HepG2 (cell line): ENCODE results near the gene STRBP. TPM values are rescaled to one million over a fixed set of nuclear protein-coding genes. Genes with fewer than 3 reads are reported as not detected.

Experiments used
- ATAC-seq: fragments of 200-7000 bp; cut with Tn5 transposase; 3 replicates; pipeline ENCODE4 v1.9.1; 2020; ENCODE audit warnings: mild to moderate bottlenecking, moderate library complexity
- BruUV-seq: library from RNA; stranded (reverse); fragments of 400-500 nt; replicated peaks from 2 replicates; lab custom pipeline; 2021; lab: Mats Ljungman, UMichigan
- CTCF ChIA-PET: fragments of 300-600 bp; formaldehyde crosslinking; extraction: SDS; loops from one replicate; lab custom pipeline; 2021; ENCODE audit warnings: low total read pairs, inconsistent platforms, low intra/inter-chr PET ratio; lab: Yijun Ruan, JAX
- POLR2A ChIA-PET: fragments of 350-600 bp; sonication (Branson Sonifier 250); formaldehyde crosslinking; loops from one replicate; lab custom pipeline; 2020; ENCODE audit warnings: antibody characterized with exemption, inconsistent platforms; lab: Yijun Ruan, JAX
- DNase-seq: peaks from one replicate; pipeline ENCODE4 v3.0.0-alpha.2; 2015; ENCODE audit warnings: low spot score
- FAIRE-seq: peaks from 3 replicates; lab custom pipeline; 2011; peaks lifted over from hg19 to GRCh38; lab: Jason Lieb, UNC
- H2AFZ ChIP-seq: one replicate; pipeline ENCODE4 v1.6.1; 2011; ENCODE audit warnings: low read length, inconsistent platforms
- H3K27ac ChIP-seq: fragments of 300-600 bp; 3 replicates; pipeline ENCODE4 v1.8.0; 2011; ENCODE audit warnings: mixed run types, mild to moderate bottlenecking, mixed read lengths, low read length, inconsistent platforms; ENCODE audit not compliant: insufficient read depth; ENCODE audit errors: extremely low read length
- H3K27me3 ChIP-seq, 2 experiments: fragments of 200-600 bp in 1 of 2; 2 replicates in 1 of 2; 3 replicates in 1 of 2; pipeline versions ENCODE4 v1.6.0 to v1.8.0; 2011; ENCODE audit warnings: low read length in 2 of 2, mild to moderate bottlenecking in 2 of 2, moderate library complexity in 2 of 2, inconsistent platforms in 1 of 2; ENCODE audit not compliant: insufficient read depth in 2 of 2, control insufficient read depth in 1 of 2
- H3K36me3 ChIP-seq, 2 experiments: fragments of 200-600 bp in 1 of 2; replicated peaks in 1 of 2; 2 replicates in 1 of 2; 3 replicates in 1 of 2; pipeline versions ENCODE4 v1.5.1 to v1.8.0; 2011; ENCODE audit warnings: low read length in 2 of 2, inconsistent platforms in 1 of 2; ENCODE audit not compliant: insufficient read depth in 2 of 2, control insufficient read depth in 1 of 2
- H3K4me1 ChIP-seq: 2 replicates; pipeline ENCODE4 v1.5.1; 2012; ENCODE audit warnings: low read length, inconsistent platforms; ENCODE audit not compliant: insufficient read depth
- H3K4me2 ChIP-seq: 2 replicates; pipeline ENCODE4 v1.6.0; 2011; ENCODE audit warnings: low read depth, low read length, inconsistent platforms
- H3K4me3 ChIP-seq, 3 experiments: fragments of 200-600 bp in 1 of 3; sonication (generic), shearing (Covaris generic) in 1 of 3; replicated peaks in 1 of 3; 2 replicates each; pipeline ENCODE4 v1.5.1; 2011 to 2016; ENCODE audit warnings: low read length in 3 of 3, inconsistent platforms in 2 of 3, low read depth in 2 of 3, mild to moderate bottlenecking in 2 of 3, control low read depth in 1 of 3, mixed read lengths in 1 of 3; ENCODE audit not compliant: insufficient read depth in 1 of 3
- H3K79me2 ChIP-seq: one replicate; pipeline ENCODE4 v1.6.1; 2011; ENCODE audit warnings: low read length, inconsistent platforms; ENCODE audit not compliant: insufficient read depth
- H3K9ac ChIP-seq: 2 replicates; pipeline ENCODE4 v1.6.0; 2011; ENCODE audit warnings: mild to moderate bottlenecking, low read depth, low read length, inconsistent platforms; ENCODE audit not compliant: insufficient read depth
- H3K9me3 ChIP-seq: 2 replicates; pipeline ENCODE4 v1.5.1; 2012; ENCODE audit warnings: mild to moderate bottlenecking, low read length
- H4K20me1 ChIP-seq: 2 replicates; pipeline ENCODE4 v1.6.0; 2011; ENCODE audit warnings: inconsistent platforms, mild to moderate bottlenecking, low read length, moderate library complexity; ENCODE audit not compliant: insufficient read depth
- BCL6 ChIP-seq: IDR thresholded peaks from 2 replicates; pipeline ENCODE4 v1.6.1; 2016; ENCODE audit warnings: missing genetic modification reagents, missing compliant biosample characterization
- CBX2 ChIP-seq, 2 experiments: fragments of 200-600 bp in 1 of 2; sonication (generic); formaldehyde crosslinking in 1 of 2; IDR thresholded peaks; 2 replicates each; pipeline versions ENCODE4 v1.7.0 to v1.8.1; 2018 to 2022; ENCODE audit warnings: low read depth in 2 of 2, low read length in 1 of 2, mild to moderate bottlenecking in 1 of 2, missing genetic modification reagents in 1 of 2
- FUBP1 ChIP-seq: sonication (generic); formaldehyde crosslinking; IDR thresholded peaks from 2 replicates; pipeline ENCODE4 v1.5.1; 2020; ENCODE audit warnings: missing genetic modification reagents, mild to moderate bottlenecking, borderline replicate concordance
- MTA1 ChIP-seq: sonication (generic); formaldehyde crosslinking; IDR thresholded peaks from 2 replicates; pipeline ENCODE4 v1.4.0; 2020; ENCODE audit warnings: missing genetic modification reagents, mild to moderate bottlenecking, borderline replicate concordance
- MYC ChIP-seq: sonication (generic); formaldehyde crosslinking; IDR thresholded peaks from 2 replicates; pipeline ENCODE4 v1.9.0; 2021; ENCODE audit warnings: missing genetic modification reagents, borderline replicate concordance
- NFRKB ChIP-seq: fragments of 450-650 bp; IDR thresholded peaks from 2 replicates; pipeline ENCODE4 v1.6.1; 2017
- NR0B2 ChIP-seq: sonication (generic); formaldehyde crosslinking; IDR thresholded peaks from 2 replicates; pipeline ENCODE4 v1.4.0; 2020; ENCODE audit warnings: mild to moderate bottlenecking, missing genetic modification reagents
- PLRG1 ChIP-seq: fragments of 450-650 bp; conservative IDR thresholded peaks from 2 replicates; pipeline ENCODE4 v1.6.1; 2016
- SP5 ChIP-seq: IDR thresholded peaks from 2 replicates; pipeline ENCODE4 v1.6.1; 2016; ENCODE audit warnings: low read depth, borderline replicate concordance
- TAF1 ChIP-seq: sonication (generic); formaldehyde crosslinking; IDR thresholded peaks from 2 replicates; pipeline ENCODE4 v1.4.0; 2020; ENCODE audit warnings: missing genetic modification reagents
- THYN1 ChIP-seq: sonication (generic); formaldehyde crosslinking; IDR thresholded peaks from 2 replicates; pipeline ENCODE4 v1.8.1; 2023; ENCODE audit warnings: low read depth, mild to moderate bottlenecking, moderate library complexity, missing genetic modification reagents, borderline replicate concordance
- ZNF770 ChIP-seq: sonication (generic); formaldehyde crosslinking; IDR thresholded peaks from 2 replicates; pipeline ENCODE4 v1.5.0; 2020; ENCODE audit warnings: mild to moderate bottlenecking, missing genetic modification reagents
- WGBS: methylation state at CpG from one replicate; pipeline ENCODE4 v1.1.6; 2017; ENCODE audit warnings: low lambda C conversion rate; 5-methylcytosine and 5-hydroxymethylcytosine counted together
- in situ Hi-C: cut with HindIII; loops from 2 replicates; pipeline ENCODE4 v1.10.0; 2017; ENCODE audit warnings: low pct_unique_long_range_greater_than_20kb; ENCODE audit not compliant: extremely low pct_ligation_motif_present
- intact Hi-C: fragments of 100-400 bp; cut with micrococcal nuclease; formaldehyde crosslinking; loops from one replicate; pipeline ENCODE4 v1.10.0; 2022; ENCODE audit not compliant: unreplicated experiment
- polyA plus RNA-seq, 8 experiments: library from polyadenylated mRNA; depleted of rRNA in 3 of 8; stranded (reverse) in 7 of 8; unstranded in 1 of 8; fragments of >200 nt; fragmentation: Illumina TruSeq in 4 of 8; extraction: Trizol in 4 of 8; gene quantifications; 2 replicates each; pipeline versions ENCODE4 v1.2.1 to v1.2.3, GENCODE V29; 2011 to 2016; ENCODE audit warnings: low read depth in 4 of 8, missing spikeins in 1 of 8, mixed read lengths in 1 of 8; ENCODE audit not compliant: insufficient read depth in 1 of 8
- total RNA-seq, 5 experiments: library from RNA; depleted of rRNA; stranded (reverse); fragments of >200 nt; fragmentation: Illumina TruSeq; extraction: Trizol; gene quantifications; 2 replicates each; pipeline ENCODE4 v1.2.3, GENCODE V29; 2016; ENCODE audit warnings: low read depth in 1 of 5

Gene STRBP
- total and polyA plus RNA-seq, 2 of the 13 experiments (the other 11 are each of a cell fraction or from before 2014, with no cell fraction given): 14.5 to 38.5 TPM

- Histone ChIP-seq H3K4me2 (no peak overlapping the region), H3K36me3 (peaks cover 5 to 6% of the 10 kb centered on the region in 2 experiments; a peak in 4 of 5 replicates), H3K4me3 (no peak overlapping the region), H4K20me1 (no peaks in the 10 kb centered on the region), H3K9ac (no peak overlapping the region), H3K27me3 (no peaks in the 10 kb centered on the region), H3K9me3 (no peaks in the 10 kb centered on the region), H2AFZ (no peak overlapping the region), H3K79me2 (no peaks in the 10 kb centered on the region), H3K27ac (no peak overlapping the region), H3K4me1 (peaks cover 43% of the 10 kb centered on the region)
- ATAC-seq: no peak
- 97% methylated on average over 4 of the region's 4 CpGs for WGBS
- no peak for DNase-seq
- POLR2A ChIA-PET: no interaction called here
- CTCF ChIA-PET: no interaction called here
- no peak for FAIRE-seq
- TF ChIP-seq NFRKB (no peak), ZNF770 (no peak), PLRG1 (no peak), THYN1 (no peak), MYC (CRISPR knock-in tag) (no peak), SP5 (CRISPR knock-in tag) (no peak), CBX2 (IDR thresholded peaks at IDR 0.05; ENCODE audit: low read depth, low read length) (no peak), CBX2 (CRISPR knock-in tag; IDR thresholded peaks at IDR 0.05; ENCODE audit: low read depth) (no peak), FUBP1 (CRISPR knock-in tag) (no peak), MTA1 (no peak), BCL6 (CRISPR knock-in tag) (no peak), NR0B2 (CRISPR knock-in tag) (no peak), TAF1 (CRISPR knock-in tag) (no peak)
- no TSS peak for BruUV-seq
- in situ Hi-C loops: no loop called here
- intact Hi-C loops: no loop called here
These were observed 139.8 kb downstream of the STRBP start for GRCh38 chr9:123128591-123128990.
